HG02981 (cell line): ENCODE measurements around the gene PPP2R2C.

ENCODE experiments used
- ATAC-seq: cut with Tn5 transposase; IDR thresholded peaks from one replicate; pipeline ENCODE4 v1.9.1; 2021; ENCODE audit warnings: mild to moderate bottlenecking, moderate library complexity; ENCODE audit not compliant: unreplicated experiment

PPP2R2C gene

GRCh38 chr4:6273661-6273990, 198.8 kb downstream of the PPP2R2C start:
- no peak for ATAC-seq

GRCh38 chr4:6272863-6273660, 199.4 kb downstream of the PPP2R2C start:
- ATAC-seq, result no peak

- no peak for ATAC-seq
Measured at GRCh38 chr4:6271701-6272465, 200.5 kb downstream of the PPP2R2C start.

- ATAC-seq, result no peak
Measured at GRCh38 chr4:6271206-6271605, 201.2 kb downstream of the PPP2R2C start.

- no peak for ATAC-seq
Measured at GRCh38 chr4:6270636-6271121, 201.7 kb downstream of the PPP2R2C start.
